D721Med (cell line): Measurements from ENCODE around the gene NDUFAB1.

Experiments
- DNase-seq: peaks from one replicate; pipeline ENCODE4 v3.0.0; 2011; ENCODE audit warnings: low spot score; ENCODE audit not compliant: insufficient read length
- FAIRE-seq: peaks from 2 replicates; lab custom pipeline; 2011; peaks lifted over from hg19 to GRCh38; lab: Jason Lieb, UNC
- TF ChIP-seq, protein P1 (sequence below): IDR thresholded peaks from 2 replicates; pipeline ENCODE4 v1.5.1; 2012; ENCODE audit warnings: mild to moderate bottlenecking, control low read depth; ENCODE audit not compliant: insufficient read depth; ENCODE audit errors: missing control alignments

Gene NDUFAB1

DNA sequence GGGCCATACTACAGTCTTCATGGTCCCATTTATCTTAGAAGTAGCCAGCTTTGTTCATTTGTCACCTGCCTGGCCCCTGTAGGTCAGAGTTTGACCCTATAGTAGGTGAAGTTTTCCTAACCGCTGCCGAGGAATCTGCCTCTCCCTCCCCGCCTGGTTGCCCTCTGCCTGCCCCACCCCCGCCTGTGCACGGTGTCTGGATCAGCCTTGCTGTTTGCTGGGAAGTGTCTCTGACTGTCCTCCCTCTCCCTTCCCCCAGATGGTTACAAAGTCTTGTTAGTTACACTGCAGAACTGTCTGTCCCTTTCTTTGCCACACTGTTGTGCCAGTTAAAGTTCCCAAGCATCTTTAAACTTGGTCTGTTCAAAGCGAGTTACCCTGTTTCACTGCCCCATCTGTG lies 32.9 kb downstream of the NDUFAB1 start:
- TF ChIP-seq, protein P1, sequence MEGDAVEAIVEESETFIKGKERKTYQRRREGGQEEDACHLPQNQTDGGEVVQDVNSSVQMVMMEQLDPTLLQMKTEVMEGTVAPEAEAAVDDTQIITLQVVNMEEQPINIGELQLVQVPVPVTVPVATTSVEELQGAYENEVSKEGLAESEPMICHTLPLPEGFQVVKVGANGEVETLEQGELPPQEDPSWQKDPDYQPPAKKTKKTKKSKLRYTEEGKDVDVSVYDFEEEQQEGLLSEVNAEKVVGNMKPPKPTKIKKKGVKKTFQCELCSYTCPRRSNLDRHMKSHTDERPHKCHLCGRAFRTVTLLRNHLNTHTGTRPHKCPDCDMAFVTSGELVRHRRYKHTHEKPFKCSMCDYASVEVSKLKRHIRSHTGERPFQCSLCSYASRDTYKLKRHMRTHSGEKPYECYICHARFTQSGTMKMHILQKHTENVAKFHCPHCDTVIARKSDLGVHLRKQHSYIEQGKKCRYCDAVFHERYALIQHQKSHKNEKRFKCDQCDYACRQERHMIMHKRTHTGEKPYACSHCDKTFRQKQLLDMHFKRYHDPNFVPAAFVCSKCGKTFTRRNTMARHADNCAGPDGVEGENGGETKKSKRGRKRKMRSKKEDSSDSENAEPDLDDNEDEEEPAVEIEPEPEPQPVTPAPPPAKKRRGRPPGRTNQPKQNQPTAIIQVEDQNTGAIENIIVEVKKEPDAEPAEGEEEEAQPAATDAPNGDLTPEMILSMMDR, result no peak
- DNase-seq (no peak), FAIRE-seq (no peak)

DNA sequence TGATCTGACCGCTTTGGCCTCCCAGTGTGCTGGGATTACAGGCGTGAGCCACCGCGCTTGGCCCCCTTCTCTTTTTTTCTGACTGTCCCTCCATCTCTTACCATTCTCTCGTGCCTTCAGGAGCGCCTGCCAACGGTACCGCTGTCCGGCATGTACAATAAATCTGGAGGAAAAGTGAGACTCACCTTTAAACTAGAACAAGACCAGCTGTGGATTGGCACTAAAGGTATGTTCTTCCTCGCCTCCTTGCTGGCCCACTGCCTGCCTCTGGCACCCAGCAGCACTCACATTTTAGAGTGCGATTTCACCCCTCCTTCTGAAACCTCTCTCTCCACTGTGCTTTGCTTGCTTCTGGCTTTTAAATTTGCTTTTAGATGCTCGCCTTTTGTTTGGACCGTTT lies 33.6 kb downstream of the NDUFAB1 start:
- TF ChIP-seq, protein P1, result no peak
- no peak for DNase-seq
- no peak for FAIRE-seq

DNA sequence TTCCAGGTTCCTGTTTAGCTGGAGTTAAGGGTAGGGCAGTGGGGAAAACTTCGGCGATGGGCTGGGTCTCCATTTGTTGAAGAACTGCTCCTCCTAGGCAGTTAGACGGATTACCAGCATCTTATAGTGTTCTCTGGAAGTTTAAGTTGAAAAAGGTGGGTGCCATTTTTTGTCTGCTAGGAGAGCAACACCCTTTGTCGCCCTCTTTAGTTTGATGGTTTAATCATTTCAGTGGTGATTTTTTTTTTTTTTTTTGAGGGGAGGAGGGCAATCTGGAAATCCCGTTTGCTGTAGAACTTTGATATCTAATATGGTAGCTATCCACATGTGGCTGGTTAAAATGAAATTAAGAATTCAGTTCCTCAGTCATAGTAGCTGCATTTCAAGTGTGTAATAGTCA lies 34.5 kb downstream of the NDUFAB1 start:
- TF ChIP-seq, protein P1, result no peak
- FAIRE-seq, result no peak
- DNase-seq, result no peak

DNA sequence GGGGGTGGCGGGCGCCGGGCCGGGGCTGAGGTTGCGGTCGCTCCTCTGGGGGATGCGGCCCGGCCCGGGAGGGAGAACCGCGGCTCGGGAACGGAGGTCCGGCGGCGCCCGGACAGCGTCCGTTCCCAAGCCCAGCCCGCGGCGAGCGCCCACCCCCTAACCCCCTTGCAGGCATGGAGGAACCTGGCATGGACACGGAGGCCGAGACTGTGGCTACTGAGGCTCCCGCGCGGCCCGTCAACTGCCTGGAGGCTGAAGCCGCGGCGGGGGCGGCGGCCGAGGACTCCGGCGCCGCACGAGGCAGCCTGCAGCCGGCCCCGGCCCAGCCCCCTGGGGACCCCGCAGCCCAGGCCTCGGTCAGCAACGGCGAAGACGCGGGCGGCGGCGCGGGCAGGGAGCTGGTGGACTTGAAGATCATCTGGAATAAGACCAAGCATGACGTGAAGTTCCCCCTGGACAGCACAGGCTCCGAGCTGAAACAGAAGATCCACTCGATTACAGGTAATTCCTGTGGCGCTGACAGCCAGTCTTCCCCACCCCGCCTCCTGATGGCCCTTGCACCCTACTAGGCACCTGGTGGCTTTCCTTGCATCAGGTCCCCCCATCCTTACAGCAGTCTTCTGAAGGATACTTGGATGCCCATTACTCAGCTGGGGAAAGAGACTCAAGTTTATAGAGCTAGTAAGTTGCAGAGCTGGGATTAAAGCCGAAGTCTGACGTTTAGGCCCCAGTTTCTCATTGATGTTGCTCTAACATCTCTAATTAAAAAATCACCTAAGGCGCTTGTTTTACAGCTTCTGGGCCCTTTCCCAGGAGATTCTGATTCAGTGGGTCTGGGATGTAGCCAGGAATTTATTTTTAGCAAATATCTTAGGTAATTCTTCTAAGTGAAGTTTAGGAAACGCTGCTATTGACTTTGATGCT lies 38.1 kb downstream of the NDUFAB1 start:
- no peak for FAIRE-seq
- DNase-seq, result no peak
- TF ChIP-seq, protein P1, result no peak

DNA sequence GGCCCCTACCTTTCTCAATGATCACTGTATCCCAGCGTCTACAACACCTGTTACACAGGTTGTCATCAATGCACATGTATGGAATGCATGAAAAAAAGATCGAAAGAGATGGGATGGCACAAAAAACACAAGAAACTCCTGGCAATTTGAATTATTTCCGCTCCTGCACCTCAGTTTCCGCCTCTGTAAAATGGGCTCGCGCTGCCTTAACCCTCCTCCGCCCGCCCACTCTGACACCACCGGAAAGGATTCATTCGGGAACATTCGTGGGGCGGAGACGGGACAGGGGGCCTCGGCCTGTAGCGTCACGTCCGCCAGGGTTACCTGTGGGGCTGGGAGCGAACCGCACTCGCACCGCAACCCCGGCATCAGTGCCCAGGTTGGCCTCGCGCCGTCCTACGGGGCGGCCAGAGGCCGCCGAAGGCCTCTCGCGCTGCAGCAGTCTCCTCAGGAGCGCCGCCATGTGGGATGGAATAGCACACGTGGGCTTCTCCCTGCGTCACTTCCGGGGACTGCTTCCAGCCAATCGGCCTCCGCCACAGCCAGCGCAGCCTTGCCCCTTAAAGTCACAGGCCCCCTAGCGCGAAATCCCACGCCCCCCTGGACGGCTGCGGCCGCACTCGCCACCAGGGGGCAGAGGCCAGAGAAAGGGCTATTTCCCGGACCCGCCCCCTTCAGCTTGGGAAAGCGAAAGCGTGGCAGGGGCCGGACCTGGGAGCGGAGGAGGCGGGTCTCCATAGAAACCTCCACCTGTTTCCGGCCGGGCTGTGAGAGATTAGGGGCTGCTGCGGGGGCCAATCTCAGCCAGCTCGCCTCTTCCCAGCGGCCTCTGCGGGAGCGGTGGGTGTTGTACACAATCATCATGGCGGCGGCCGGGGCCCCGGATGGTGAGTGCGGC lies 39.0 kb downstream of the NDUFAB1 start, which contains the start of the genes EARS2 and UBFD1:
EARS2 (minus strand) TSS at position 470 of the 898 bp plus-strand sequence; CDS start at position 463, 7 bp downstream.
UBFD1 (plus strand) TSS at position 847 of the 898 bp plus-strand sequence; CDS start at position 863, 16 bp downstream.
- FAIRE-seq, result no peak
- peak; percentile 67 for DNase-seq
- TF ChIP-seq, protein P1, result peak; percentile 70

DNA sequence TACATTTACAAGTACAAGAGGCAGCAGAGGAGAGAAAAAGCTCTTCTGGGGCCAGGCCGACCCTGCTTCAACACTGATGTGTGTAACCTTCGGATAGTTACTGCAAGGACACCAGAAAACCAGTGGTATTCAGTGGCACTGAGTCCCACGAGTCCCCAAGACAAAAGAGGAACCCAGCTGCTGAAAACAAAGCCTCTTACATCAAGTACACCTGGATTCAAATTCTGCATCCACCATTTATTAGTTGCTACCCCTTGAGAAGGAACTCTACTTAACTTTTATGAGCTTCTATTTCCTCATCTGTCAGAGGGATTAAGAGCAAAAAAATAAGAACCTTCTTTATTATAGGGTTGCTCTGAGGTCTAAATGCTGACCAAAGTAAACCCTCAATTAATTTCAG lies 41.6 kb downstream of the NDUFAB1 start:
- no peak for FAIRE-seq
- TF ChIP-seq, protein P1, result no peak
- DNase-seq, result no peak
